Muscle of leg (tissue), 11 donors: ENCODE results near the gene SHCBP1. TPM values are rescaled to one million over a fixed set of nuclear protein-coding genes. Genes with fewer than 3 reads are reported as not detected.
"Not testable (repeated sequence)": the region's sequence is repeated elsewhere in the genome, so short reads cannot be mapped to it uniquely, and the experiment has no call there.

Source experiments
- DNase-seq: peaks from one replicate; pipeline ENCODE4 v3.0.0; 2013
- H3K27ac ChIP-seq: one replicate; pipeline ENCODE4 v1.5.1; 2013; ENCODE audit warnings: mild to moderate bottlenecking, low read length, control low read depth
- H3K27me3 ChIP-seq: one replicate; pipeline ENCODE4 v1.6.1; 2013; ENCODE audit warnings: low read length; ENCODE audit not compliant: control insufficient read depth, insufficient read depth
- H3K36me3 ChIP-seq: one replicate; pipeline ENCODE4 v1.6.1; 2013; ENCODE audit warnings: low read length; ENCODE audit not compliant: control insufficient read depth, insufficient read depth
- H3K4me1 ChIP-seq: one replicate; pipeline ENCODE4 v1.6.1; 2013; ENCODE audit warnings: low read length; ENCODE audit not compliant: control insufficient read depth, insufficient read depth
- H3K4me3 ChIP-seq: one replicate; pipeline ENCODE4 v1.5.1; 2013; ENCODE audit warnings: low read length, control low read depth
- H3K9me3 ChIP-seq: replicated peaks from 2 replicates; pipeline ENCODE4 v1.6.1; 2013; ENCODE audit warnings: low read depth, low read length; ENCODE audit not compliant: control insufficient read depth
- WGBS: methylation state at CpG from one replicate; pipeline ENCODE4 v1.1.5; 2013; ENCODE audit warnings: missing lambda C conversion rate; ENCODE audit not compliant: insufficient coverage; 5-methylcytosine and 5-hydroxymethylcytosine counted together
- polyA plus RNA-seq, 8 donors: library from polyadenylated mRNA; unstranded; fragments of 120-200 nt; gene quantifications; one replicate each; pipeline versions ENCODE4 v1.2.1 to v1.2.3, GENCODE V29; 2013; ENCODE audit warnings: inconsistent platforms in 1 of 8, low replicate concordance in 1 of 8; ENCODE audit not compliant: insufficient read length in 8 of 8, insufficient read depth in 1 of 8
- total RNA-seq: library from RNA; stranded (reverse); fragments of 120-200 nt; gene quantifications from one replicate; pipeline ENCODE4 v1.2.4, GENCODE V29; 2013

SHCBP1 gene
- total and polyA plus RNA-seq, 9 donors, result 6.6 to 12.3 (median 9.2) TPM

GRCh38 chr16:46632778-46633733 is 11.9 kb upstream of the SHCBP1 start:
- no peak for DNase-seq
- no peak overlapping the region for H3K27ac ChIP-seq
- H3K9me3 ChIP-seq, result no peaks in the 10 kb centered on the region
- no peaks in the 10 kb centered on the region for H3K36me3 ChIP-seq
- WGBS, result 75% methylated on average over 25 of the region's 32 CpGs
- peaks cover 5% of the 10 kb centered on the region for H3K4me1 ChIP-seq
- no peaks in the 10 kb centered on the region for H3K27me3 ChIP-seq
- H3K4me3 ChIP-seq, result no peak overlapping the region

GRCh38 chr16:46629331-46630219 is 8.4 kb upstream of the SHCBP1 start:
- DNase-seq, result peak; percentile 59
- WGBS, result 15% methylated on average over 8 of the region's 10 CpGs
- H3K36me3 ChIP-seq, result no peaks in the 10 kb centered on the region

GRCh38 chr16:46627746-46628145 is 6.6 kb upstream of the SHCBP1 start:
- no peaks in the 10 kb centered on the region for H3K36me3 ChIP-seq
- no peak for DNase-seq
- 71% methylated on average over 3 of the region's 5 CpGs for WGBS
- no peak overlapping the region for H3K27ac ChIP-seq
- H3K4me1 ChIP-seq, result no peaks in the 10 kb centered on the region
- no peaks in the 10 kb centered on the region for H3K27me3 ChIP-seq
- H3K4me3 ChIP-seq, result no peak overlapping the region
- no peaks in the 10 kb centered on the region for H3K9me3 ChIP-seq

More at GRCh38 chr16:46629331-46630219, 8.4 kb upstream of the SHCBP1 start:
- H3K27ac ChIP-seq, result no peak overlapping the region
- H3K4me1 ChIP-seq, result peaks cover 5% of the 10 kb centered on the region
- H3K4me3 ChIP-seq, result no peak overlapping the region
- H3K9me3 ChIP-seq, result no peaks in the 10 kb centered on the region
- H3K27me3 ChIP-seq, result no peaks in the 10 kb centered on the region

- H3K27me3 ChIP-seq, DNase-seq, H3K4me3 ChIP-seq, H3K27ac ChIP-seq, H3K9me3 ChIP-seq, H3K36me3 ChIP-seq, H3K4me1 ChIP-seq: not testable (repeated sequence)
- WGBS, result 86% methylated on average over 10 of the region's 22 CpGs
Observed at GRCh38 chr16:46626681-46627080, 5.5 kb upstream of the SHCBP1 start.

- not testable (repeated sequence) for H3K27me3 ChIP-seq, H3K9me3 ChIP-seq, H3K36me3 ChIP-seq, DNase-seq, H3K4me3 ChIP-seq, H3K27ac ChIP-seq
- no CpG with 5 or more reads among the region's 6 CpGs for WGBS
- peaks cover 13% of the 10 kb centered on the region for H3K4me1 ChIP-seq
Observed at GRCh38 chr16:46624862-46625261, 3.7 kb upstream of the SHCBP1 start.

GRCh38 chr16:46623707-46624106 is 2.5 kb upstream of the SHCBP1 start:
- not testable (repeated sequence) for DNase-seq, H3K36me3 ChIP-seq, H3K4me3 ChIP-seq, H3K27ac ChIP-seq, H3K27me3 ChIP-seq, H3K9me3 ChIP-seq
- WGBS, result no CpG with 5 or more reads among the region's 6 CpGs
- H3K4me1 ChIP-seq, result peaks cover 13% of the 10 kb centered on the region

GRCh38 chr16:46623246-46623645 is 2.1 kb upstream of the SHCBP1 start:
- not testable (repeated sequence) for H3K9me3 ChIP-seq, H3K36me3 ChIP-seq, DNase-seq, H3K27ac ChIP-seq, H3K4me3 ChIP-seq, H3K27me3 ChIP-seq
- WGBS, result no CpG with 5 or more reads among the region's 8 CpGs
- peaks cover 13% of the 10 kb centered on the region for H3K4me1 ChIP-seq

- Histone ChIP-seq H3K27ac (peak overlapping the region; percentile 35), H3K9me3 (no peaks in the 10 kb centered on the region), H3K4me1 (peaks cover 13% of the 10 kb centered on the region), H3K36me3 (no peaks in the 10 kb centered on the region), H3K27me3 (no peaks in the 10 kb centered on the region), H3K4me3 (no peak overlapping the region)
- peak; percentile 17 for DNase-seq
- 84% methylated on average over 5 of the region's 7 CpGs for WGBS
Observed at GRCh38 chr16:46621934-46622676, 926 bp upstream of the SHCBP1 start.

- DNase-seq, result peak; percentile 50
- Histone ChIP-seq H3K9me3 (no peaks in the 10 kb centered on the region), H3K27ac (peak overlapping the region; percentile 13), H3K36me3 (peaks cover 6% of the 10 kb centered on the region), H3K27me3 (no peaks in the 10 kb centered on the region), H3K4me1 (peaks cover 13% of the 10 kb centered on the region), H3K4me3 (peak overlapping the region; percentile 63)
- WGBS, result 0% methylated on average over 1 of the region's 11 CpGs
Observed at GRCh38 chr16:46620266-46621005, 743 bp downstream of the SHCBP1 start.
